Lower leg skin (tissue), 3 donors: ENCODE results near the gene PLCB1.

Source experiments
- CTCF ChIP-seq, 3 donors: fragments of 450-650 bp; IDR thresholded peaks; one replicate each; pipeline ENCODE4 v1.5.1; 2016; ENCODE audit warnings: antibody characterized with exemption in 3 of 3, mild to moderate bottlenecking in 3 of 3, moderate library complexity in 2 of 3
- POLR2A ChIP-seq, 2 donors: fragments of 450-650 bp; IDR thresholded peaks; one replicate each; pipeline ENCODE4 v1.6.1; 2016 to 2017; ENCODE audit warnings: antibody characterized with exemption in 2 of 2, mild to moderate bottlenecking in 1 of 2, moderate library complexity in 1 of 2

GRCh38 chr20:8661229-8661952 lies 529.3 kb downstream of the PLCB1 start:
- TF ChIP-seq CTCF (IDR thresholded peaks at IDR 0.05): no peak
- no peak for TF ChIP-seq POLR2A (IDR thresholded peaks at IDR 0.05)
